GM21381 (cell line): Measurements from ENCODE around the gene ZDHHC14.
"Not testable (repeated sequence)": the region's sequence is repeated elsewhere in the genome, so short reads cannot be mapped to it uniquely, and the experiment has no call there.

Experiments
- ATAC-seq: cut with Tn5 transposase; IDR thresholded peaks from one replicate; pipeline ENCODE4 v1.9.1; 2021; ENCODE audit warnings: mild to moderate bottlenecking, moderate library complexity; ENCODE audit not compliant: unreplicated experiment

Gene ZDHHC14

GRCh38 chr6:157672726-157673412 is 291.9 kb downstream of the ZDHHC14 start:
- no peak for ATAC-seq

GRCh38 chr6:157673596-157673995 is 292.6 kb downstream of the ZDHHC14 start:
- no peak for ATAC-seq

- ATAC-seq, result no peak
Observed at GRCh38 chr6:157674061-157674460, 293.1 kb downstream of the ZDHHC14 start.

DNA sequence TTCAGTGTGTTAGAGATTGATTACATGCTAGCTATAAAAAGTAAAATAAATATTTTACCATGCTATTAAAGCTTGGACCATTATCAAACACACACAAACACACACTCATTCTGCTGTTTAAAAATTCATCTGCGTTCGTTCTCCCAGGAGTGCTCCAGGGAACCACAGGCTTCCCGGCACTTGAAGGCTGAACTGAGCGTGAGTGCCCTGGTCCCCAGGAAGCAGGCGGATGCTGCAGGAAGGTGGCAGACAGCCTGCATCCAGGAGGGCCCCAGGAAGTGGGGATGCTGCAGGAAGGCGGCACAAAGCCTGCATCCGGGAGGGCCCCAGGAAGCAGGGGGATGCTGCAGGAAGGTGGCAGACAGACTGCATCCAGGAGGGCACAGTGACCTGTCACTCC is 294.8 kb downstream of the ZDHHC14 start:
- no peak for ATAC-seq

DNA sequence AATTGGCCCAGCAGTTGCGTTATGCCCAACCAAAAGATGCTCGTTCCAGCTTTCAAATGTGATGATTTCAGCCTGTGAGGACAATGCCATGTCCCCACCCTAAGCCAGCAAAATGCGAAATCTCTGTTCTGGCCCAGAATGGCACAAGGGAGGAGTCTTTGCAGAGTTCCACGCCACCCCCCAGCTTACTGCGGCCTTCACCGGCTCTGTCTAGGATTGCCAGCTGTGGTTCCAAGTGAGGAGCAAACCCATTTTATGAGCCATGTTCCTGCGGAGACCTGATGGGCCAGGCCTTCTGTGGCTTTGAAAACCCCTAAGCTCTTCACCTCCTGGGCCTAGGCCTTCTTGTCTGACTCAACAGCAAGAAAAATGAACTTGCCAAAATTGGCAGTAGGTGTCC is 295.3 kb downstream of the ZDHHC14 start:
- no peak for ATAC-seq

DNA sequence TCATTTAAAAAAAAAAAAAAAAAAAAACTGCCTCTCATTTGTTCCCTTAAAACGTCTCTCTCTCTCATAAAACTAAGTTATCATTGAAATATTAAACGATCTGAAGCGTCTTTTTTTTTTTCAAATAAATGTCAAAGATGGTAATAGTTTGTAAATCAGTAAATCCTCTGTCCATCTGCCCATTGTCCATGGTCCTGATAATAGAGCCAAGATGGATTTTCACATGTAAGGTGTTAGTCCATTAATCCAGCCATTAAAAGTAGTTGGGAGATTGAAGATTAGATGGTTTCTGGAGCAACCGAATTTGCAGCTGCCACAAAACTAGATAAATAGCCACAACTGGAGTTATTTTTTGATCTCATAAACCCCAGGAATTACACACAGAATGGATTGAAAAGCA is 296.2 kb downstream of the ZDHHC14 start:
- no peak for ATAC-seq

DNA sequence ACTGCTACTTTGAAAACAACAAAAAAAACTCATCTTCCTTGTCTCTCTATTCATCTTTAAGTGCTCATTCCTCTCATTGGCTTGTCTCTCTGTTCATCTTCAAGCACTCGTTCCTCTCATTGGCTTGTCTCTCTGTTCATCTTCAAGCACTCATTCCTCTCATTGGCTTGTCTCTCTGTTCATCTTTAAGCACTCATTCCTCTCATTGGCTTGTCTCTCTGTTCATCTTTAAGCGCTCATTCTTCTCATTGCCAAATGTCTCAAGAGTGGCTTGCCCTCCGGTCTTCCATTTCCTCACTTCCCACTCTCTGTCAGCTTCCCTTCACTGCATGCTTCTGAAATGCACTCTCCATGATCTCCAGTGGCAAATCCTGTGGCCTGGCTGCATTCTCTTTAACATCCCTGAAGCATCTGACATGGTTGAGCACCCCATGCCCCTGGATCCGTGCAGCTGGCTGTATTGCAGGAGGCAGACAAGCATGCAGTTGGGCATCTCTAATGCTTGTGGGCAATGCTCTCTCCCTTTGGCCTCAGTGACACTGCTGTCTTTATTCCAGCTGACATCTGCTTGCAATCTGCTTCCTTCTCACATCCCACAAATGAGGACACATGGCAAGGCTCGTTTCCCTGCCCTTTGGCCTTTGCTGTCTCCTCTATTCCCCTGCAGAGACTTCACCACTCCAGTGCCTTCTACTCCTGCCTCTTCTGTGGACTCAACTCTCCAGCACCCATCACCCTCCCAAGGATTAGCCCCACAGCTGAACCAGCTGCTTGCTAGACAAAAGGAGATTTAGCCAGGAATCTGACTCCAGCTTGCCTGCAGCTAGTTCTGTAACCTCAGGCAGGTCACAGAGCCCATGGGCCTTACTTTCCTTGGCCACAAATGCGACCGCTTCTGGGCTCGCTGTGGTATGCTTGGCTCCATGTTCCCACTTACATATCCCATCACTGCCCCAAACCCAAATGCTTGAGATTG is 298.9 kb downstream of the ZDHHC14 start:
- ATAC-seq, result no peak

- ATAC-seq, result no peak
Observed at GRCh38 chr6:157681041-157681650, 300.2 kb downstream of the ZDHHC14 start.

DNA sequence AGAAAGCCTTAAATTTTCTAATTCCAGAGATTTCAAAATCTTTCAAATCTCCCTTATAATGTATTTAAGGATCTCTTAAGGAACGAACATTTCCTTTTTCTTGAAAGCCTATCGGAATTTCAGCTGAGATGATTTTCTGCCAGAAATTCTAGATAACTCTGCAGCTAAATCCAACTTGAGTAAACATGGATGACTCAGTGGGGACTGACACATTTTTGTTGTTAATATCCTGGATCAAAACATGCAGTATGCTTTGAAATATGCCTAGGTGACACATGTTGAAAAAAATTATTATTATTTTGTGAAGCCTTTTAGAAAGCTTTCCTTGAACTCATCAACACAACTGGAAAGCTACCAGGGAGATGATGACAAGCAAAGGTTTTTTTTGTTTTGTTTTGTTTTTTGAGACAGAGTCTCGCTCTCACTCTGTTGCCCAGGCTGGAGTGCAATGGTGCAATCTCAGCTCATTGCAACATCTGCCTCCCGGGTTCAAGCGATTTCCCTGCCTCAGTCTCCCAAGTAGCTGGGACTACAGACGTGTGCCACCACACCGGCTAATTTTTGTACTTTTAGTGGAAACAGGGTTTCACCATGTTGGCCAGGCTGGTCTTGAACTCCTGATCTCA is 302.0 kb downstream of the ZDHHC14 start:
- ATAC-seq, result no peak

- ATAC-seq, result no peak
Observed at GRCh38 chr6:157683707-157684106, 302.7 kb downstream of the ZDHHC14 start.

DNA sequence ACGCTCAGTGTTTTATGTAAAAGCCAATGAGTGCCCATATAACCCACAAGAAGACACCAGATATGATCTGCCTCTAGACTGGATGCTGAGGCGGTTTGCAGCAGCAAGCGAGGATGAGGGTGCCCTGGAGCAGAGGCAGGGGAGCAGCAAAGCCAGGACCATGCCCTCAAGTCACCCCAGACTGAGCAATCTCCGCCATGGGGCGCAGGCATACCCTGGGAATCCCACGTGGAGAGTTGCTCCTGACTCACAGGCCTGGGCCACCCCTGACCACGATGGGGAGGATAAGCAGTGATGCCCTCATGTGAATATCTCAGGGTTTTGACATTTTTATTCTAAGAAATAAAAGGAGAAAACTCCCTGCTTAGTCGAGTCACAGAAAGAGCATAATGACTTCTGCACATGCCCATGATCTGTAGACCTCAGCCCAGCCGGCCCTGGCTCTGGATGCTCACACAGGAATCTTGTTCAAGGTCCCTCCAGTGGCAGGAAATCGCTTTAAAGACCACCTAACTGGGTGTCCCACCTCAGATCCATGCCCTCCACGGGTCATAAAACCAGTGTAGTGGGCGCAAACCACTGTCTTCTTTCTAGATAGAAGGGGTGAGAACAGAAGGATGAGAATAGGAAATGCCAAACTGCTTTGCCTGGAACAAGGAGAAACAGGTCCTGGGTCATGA is 303.8 kb downstream of the ZDHHC14 start:
- ATAC-seq, result no peak

DNA sequence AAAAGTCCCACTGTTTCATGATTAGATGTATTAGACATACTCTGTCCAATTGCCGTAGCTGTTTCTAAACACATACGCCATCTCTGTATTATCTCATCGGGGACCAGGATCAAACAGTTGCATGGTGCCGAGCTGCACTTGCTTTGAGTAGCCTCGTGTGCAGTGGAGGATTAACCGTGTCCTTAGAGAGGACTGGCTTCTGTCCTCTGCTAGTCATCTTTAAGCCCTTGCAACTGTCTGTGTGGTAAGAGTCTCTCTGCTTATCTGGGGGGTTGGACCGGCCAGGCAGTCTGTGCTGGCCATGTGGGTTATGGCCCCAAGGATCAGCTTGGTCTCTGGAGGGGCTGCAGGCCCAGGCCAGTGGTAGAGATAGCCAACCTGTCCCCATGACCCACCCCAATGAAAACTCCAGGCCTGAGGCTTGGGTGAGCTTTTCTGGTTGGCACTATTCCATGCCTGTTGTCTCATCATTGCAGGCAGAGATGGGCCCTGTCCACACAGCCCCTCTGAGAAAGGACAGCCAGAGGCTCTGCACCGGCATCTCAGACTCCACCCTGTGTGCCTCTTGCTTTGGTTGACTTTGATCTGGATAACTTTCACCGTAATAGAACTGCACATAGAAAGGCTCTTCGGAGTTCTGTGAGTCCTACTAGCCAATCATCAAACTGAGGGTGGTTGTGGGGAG is 304.7 kb downstream of the ZDHHC14 start:
- no peak for ATAC-seq

GRCh38 chr6:157688275-157688959 is 307.4 kb downstream of the ZDHHC14 start:
- no peak for ATAC-seq

- no peak for ATAC-seq
Observed at GRCh38 chr6:157688960-157689599, 308.1 kb downstream of the ZDHHC14 start.

DNA sequence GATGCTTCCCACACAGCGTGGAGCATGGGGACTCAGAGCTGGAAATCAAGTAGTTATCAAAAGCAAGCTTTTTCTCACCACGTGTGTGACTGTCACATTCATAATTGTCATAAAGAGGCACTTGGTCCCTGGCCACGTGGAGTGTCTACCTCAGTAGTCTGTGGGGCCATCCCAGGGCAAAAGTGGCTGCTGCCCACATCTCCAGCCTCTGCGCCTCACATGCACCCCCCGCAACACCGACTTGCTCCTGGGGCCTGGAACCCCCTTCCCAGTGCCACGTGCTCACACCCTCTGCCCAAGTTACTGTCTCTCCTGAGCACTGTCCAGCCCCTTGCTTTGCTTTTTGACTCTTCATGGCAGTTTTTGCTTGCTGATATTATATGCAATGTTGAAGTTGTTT is 308.9 kb downstream of the ZDHHC14 start:
- ATAC-seq, result no peak

DNA sequence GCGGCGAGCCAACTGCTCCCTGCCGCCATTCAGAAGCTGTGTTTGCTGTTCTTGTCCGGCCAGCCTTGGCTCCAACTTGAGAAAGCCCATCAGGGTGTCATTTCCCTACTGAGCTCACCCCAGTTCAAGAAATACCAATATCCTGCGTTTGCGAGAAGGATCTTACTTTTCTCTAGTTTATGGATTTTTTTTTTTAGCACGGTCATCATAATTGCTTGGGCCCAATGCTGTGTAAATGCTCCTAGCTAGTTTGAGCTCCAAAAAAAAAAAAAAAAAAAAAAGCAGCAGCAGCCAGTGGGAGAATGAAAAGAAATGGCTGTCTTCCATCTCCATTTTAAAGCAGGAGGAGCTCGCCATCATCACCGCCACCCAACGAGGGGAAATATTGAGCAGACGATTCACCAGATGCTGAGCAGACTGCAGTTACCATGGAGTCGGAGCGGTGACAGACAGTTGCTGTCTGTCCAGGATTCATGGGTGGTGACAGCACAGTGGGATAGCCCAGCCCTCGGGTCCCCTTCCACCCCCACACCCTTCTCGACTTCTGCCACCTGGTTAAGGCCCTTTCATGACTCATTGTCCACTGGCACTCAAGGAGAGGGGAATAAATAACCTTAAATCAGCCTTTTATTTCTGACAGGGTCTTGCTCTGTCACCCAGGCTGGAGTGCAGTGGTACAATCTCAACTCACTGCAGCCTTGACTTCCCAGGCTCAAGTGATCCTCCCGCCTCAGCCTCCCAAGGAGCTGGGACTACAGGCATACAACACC is 309.6 kb downstream of the ZDHHC14 start:
- no peak for ATAC-seq

GRCh38 chr6:157691621-157692020 is 310.6 kb downstream of the ZDHHC14 start:
- not testable (repeated sequence) for ATAC-seq

DNA sequence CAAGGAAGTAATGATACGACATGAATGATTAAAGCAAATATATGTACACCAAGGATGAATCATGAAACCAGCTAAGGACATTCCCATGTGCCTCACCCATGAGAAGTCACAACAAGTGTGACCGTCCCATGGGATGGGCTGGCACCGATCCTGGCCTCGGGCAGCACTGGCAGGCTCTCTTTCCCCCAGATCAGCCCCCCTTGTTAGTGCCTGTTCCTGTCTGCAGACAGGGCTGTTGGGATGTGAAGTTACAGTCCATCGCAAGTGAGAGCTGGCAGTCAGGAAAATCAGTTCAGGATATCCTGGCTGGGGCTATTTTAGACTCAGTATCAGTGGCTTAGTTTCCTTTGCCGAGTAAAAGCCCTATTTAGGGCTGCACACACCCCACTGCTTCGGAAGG is 312.9 kb downstream of the ZDHHC14 start:
- no peak for ATAC-seq
